OCI-LY7 (cell line): ENCODE measurements around the gene JAML.

ENCODE experiments used
- EZH2phosphoT487 ChIP-seq: fragments of 200-600 bp; sonication (generic); IDR thresholded peaks from 2 replicates; pipeline ENCODE4 v1.6.1; 2018; ENCODE audit warnings: low read depth, borderline replicate concordance, mild to moderate bottlenecking, mixed run types, antibody characterized with exemption, low read length, moderate library complexity, mixed read lengths
- TF ChIP-seq, protein P1 (sequence below): fragments of 200-600 bp; sonication (generic); conservative IDR thresholded peaks from 2 replicates; pipeline ENCODE4 v1.5.1; 2014; ENCODE audit warnings: mild to moderate bottlenecking, antibody characterized with exemption, low read length, moderate library complexity, mixed read lengths

- TF ChIP-seq, protein P1, sequence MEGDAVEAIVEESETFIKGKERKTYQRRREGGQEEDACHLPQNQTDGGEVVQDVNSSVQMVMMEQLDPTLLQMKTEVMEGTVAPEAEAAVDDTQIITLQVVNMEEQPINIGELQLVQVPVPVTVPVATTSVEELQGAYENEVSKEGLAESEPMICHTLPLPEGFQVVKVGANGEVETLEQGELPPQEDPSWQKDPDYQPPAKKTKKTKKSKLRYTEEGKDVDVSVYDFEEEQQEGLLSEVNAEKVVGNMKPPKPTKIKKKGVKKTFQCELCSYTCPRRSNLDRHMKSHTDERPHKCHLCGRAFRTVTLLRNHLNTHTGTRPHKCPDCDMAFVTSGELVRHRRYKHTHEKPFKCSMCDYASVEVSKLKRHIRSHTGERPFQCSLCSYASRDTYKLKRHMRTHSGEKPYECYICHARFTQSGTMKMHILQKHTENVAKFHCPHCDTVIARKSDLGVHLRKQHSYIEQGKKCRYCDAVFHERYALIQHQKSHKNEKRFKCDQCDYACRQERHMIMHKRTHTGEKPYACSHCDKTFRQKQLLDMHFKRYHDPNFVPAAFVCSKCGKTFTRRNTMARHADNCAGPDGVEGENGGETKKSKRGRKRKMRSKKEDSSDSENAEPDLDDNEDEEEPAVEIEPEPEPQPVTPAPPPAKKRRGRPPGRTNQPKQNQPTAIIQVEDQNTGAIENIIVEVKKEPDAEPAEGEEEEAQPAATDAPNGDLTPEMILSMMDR = no peak
- TF ChIP-seq EZH2phosphoT487 = no peak
Measured at GRCh38 chr11:118219244-118219643, 5.6 kb downstream of the JAML start.
